ENCODE measurements around the gene VCL.
"Not testable (repeated sequence)": the region's sequence is repeated elsewhere in the genome, so short reads cannot be mapped to it uniquely, and the experiment has no call there.

VCL gene

DNA sequence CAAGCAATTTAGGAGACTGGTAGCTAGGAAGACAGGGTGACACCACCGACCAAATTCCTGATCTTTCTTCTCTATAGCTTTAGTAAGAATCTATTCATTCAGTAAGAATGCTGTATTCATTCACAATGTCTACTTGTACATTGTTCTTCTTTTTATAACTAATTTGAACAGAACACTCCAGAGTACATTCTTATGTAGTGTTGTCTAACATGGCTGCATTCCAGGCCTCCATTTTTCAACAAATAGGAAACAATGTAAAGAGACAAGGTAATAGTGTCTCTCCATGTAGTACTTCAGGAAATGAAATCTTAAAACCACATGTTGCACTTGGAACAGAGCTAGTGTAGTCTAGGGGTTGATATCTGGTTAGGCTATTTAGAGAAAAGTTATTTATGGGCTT, 1.8 kb downstream of the VCL start:
- DNase-seq (ENCODE audit: low read depth) = no peak
- no peak for TF ChIP-seq MYC (IDR thresholded peaks at IDR 0.05; ENCODE audit: low read depth, low read length)
- no peak for TF ChIP-seq MAX (IDR thresholded peaks at IDR 0.05; ENCODE audit: low read depth, low read length)
- no peak for TF ChIP-seq POLR2A (IDR thresholded peaks at IDR 0.05; ENCODE audit: extremely low read depth, insufficient read length)
- TF ChIP-seq, protein P1, sequence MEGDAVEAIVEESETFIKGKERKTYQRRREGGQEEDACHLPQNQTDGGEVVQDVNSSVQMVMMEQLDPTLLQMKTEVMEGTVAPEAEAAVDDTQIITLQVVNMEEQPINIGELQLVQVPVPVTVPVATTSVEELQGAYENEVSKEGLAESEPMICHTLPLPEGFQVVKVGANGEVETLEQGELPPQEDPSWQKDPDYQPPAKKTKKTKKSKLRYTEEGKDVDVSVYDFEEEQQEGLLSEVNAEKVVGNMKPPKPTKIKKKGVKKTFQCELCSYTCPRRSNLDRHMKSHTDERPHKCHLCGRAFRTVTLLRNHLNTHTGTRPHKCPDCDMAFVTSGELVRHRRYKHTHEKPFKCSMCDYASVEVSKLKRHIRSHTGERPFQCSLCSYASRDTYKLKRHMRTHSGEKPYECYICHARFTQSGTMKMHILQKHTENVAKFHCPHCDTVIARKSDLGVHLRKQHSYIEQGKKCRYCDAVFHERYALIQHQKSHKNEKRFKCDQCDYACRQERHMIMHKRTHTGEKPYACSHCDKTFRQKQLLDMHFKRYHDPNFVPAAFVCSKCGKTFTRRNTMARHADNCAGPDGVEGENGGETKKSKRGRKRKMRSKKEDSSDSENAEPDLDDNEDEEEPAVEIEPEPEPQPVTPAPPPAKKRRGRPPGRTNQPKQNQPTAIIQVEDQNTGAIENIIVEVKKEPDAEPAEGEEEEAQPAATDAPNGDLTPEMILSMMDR (IDR thresholded peaks at IDR 0.05; ENCODE audit: low read depth, low read length) = no peak
- no peak overlapping the region for H3K4me3 ChIP-seq (ENCODE audit: low read depth, low read length)

GRCh38 chr10:74000244-74000643, 2.3 kb downstream of the VCL start:
- not testable (repeated sequence) for DNase-seq (ENCODE audit: low read depth); H3K4me3 ChIP-seq (ENCODE audit: low read depth, low read length)

- DNase-seq (ENCODE audit: low read depth) = no peak
- no peak for TF ChIP-seq POLR2A (IDR thresholded peaks at IDR 0.05; ENCODE audit: extremely low read depth, insufficient read length)
- TF ChIP-seq, protein P1 (IDR thresholded peaks at IDR 0.05; ENCODE audit: low read depth, low read length) = no peak
- TF ChIP-seq MAX (IDR thresholded peaks at IDR 0.05; ENCODE audit: low read depth, low read length) = no peak
- no peak for TF ChIP-seq MYC (IDR thresholded peaks at IDR 0.05; ENCODE audit: low read depth, low read length)
- no peak overlapping the region for H3K4me3 ChIP-seq (ENCODE audit: low read depth, low read length)
These were observed 3.2 kb downstream of the VCL start for GRCh38 chr10:74000892-74001669.

DNA sequence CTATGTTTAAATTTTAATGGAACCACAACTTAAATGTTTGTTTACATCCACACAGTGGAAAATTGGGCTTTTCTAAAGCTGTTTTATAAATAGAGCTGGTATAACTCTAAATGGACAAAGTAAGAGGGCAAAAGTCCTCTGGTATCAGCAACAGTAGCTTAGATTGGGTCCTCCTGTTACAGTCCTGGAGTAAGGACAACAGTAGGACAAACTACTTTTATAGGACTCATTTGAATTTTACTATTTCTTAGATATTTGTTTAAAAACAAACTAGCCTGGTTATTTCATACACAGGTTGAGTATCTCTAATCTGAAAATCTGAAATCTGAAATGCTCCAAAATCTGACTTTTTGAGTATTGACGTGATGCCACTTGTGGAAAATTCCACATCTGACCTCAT, 8.4 kb downstream of the VCL start:
- H3K4me3 ChIP-seq (ENCODE audit: low read depth, low read length) = no peak overlapping the region
- TF ChIP-seq POLR2A (IDR thresholded peaks at IDR 0.05; ENCODE audit: extremely low read depth, insufficient read length) (no peak), MYC (IDR thresholded peaks at IDR 0.05; ENCODE audit: low read depth, low read length) (no peak), MAX (IDR thresholded peaks at IDR 0.05; ENCODE audit: low read depth, low read length) (no peak)
- TF ChIP-seq, protein P1 (IDR thresholded peaks at IDR 0.05; ENCODE audit: low read depth, low read length) = no peak
- no peak for DNase-seq (ENCODE audit: low read depth)

- DNase-seq (ENCODE audit: low read depth) = no peak
- TF ChIP-seq MAX (IDR thresholded peaks at IDR 0.05; ENCODE audit: low read depth, low read length) (no peak), MYC (IDR thresholded peaks at IDR 0.05; ENCODE audit: low read depth, low read length) (no peak), POLR2A (IDR thresholded peaks at IDR 0.05; ENCODE audit: extremely low read depth, insufficient read length) (no peak)
- TF ChIP-seq, protein P1 (IDR thresholded peaks at IDR 0.05; ENCODE audit: low read depth, low read length) = no peak
- H3K4me3 ChIP-seq (ENCODE audit: low read depth, low read length) = no peak overlapping the region
These were observed 10.4 kb downstream of the VCL start for GRCh38 chr10:74008212-74008731.

GRCh38 chr10:74011017-74011416, 13.1 kb downstream of the VCL start:
- TF ChIP-seq MAX (IDR thresholded peaks at IDR 0.05; ENCODE audit: low read depth, low read length) (no peak), MYC (IDR thresholded peaks at IDR 0.05; ENCODE audit: low read depth, low read length) (no peak), POLR2A (IDR thresholded peaks at IDR 0.05; ENCODE audit: extremely low read depth, insufficient read length) (no peak)
- TF ChIP-seq, protein P1 (IDR thresholded peaks at IDR 0.05; ENCODE audit: low read depth, low read length) = no peak
- H3K4me3 ChIP-seq (ENCODE audit: low read depth, low read length) = no peak overlapping the region
- DNase-seq (ENCODE audit: low read depth) = peak; percentile 52
